Measurements from ENCODE around the gene ZNF454.

DNA sequence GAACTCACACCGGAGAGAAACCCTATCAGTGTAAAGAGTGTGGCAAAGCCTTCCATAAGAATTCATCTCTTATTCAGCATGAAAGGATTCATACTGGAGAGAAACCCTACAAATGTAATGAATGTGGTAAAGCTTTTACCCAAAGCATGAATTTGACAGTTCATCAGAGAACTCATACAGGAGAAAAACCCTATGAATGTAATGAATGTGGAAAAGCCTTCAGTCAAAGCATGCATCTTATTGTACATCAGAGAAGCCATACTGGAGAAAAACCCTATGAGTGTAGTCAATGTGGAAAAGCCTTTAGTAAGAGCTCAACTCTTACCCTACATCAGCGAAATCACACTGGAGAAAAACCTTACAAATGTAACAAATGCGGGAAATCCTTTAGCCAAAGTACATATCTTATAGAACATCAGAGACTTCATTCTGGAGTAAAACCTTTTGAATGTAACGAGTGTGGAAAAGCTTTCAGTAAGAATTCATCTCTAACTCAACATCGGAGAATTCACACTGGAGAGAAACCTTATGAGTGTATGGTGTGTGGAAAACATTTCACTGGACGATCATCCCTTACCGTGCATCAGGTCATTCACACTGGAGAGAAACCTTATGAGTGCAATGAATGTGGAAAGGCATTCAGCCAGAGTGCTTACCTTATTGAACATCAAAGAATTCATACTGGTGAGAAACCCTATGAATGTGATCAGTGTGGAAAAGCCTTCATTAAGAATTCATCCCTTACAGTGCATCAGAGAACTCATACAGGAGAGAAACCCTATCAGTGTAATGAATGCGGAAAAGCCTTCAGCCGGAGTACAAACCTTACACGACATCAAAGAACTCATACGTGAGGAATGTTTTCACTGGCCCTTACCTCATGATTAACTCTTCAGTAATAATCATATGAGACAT lies 8.9 kb upstream of the ZNF454 start:
- TF ChIP-seq, protein P1, sequence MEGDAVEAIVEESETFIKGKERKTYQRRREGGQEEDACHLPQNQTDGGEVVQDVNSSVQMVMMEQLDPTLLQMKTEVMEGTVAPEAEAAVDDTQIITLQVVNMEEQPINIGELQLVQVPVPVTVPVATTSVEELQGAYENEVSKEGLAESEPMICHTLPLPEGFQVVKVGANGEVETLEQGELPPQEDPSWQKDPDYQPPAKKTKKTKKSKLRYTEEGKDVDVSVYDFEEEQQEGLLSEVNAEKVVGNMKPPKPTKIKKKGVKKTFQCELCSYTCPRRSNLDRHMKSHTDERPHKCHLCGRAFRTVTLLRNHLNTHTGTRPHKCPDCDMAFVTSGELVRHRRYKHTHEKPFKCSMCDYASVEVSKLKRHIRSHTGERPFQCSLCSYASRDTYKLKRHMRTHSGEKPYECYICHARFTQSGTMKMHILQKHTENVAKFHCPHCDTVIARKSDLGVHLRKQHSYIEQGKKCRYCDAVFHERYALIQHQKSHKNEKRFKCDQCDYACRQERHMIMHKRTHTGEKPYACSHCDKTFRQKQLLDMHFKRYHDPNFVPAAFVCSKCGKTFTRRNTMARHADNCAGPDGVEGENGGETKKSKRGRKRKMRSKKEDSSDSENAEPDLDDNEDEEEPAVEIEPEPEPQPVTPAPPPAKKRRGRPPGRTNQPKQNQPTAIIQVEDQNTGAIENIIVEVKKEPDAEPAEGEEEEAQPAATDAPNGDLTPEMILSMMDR (conservative IDR thresholded peaks at IDR 0.05; ENCODE audit: low read length) = no peak
- no peak for TF ChIP-seq EZH2phosphoT487 (IDR thresholded peaks at IDR 0.05; ENCODE audit: borderline replicate concordance, low read depth, low read length)
